HG03280 (cell line): ENCODE data around the gene CDK19.

Experiments
- ATAC-seq: cut with Tn5 transposase; IDR thresholded peaks from one replicate; pipeline ENCODE4 v1.9.1; 2021; ENCODE audit warnings: mild to moderate bottlenecking, moderate library complexity; ENCODE audit not compliant: unreplicated experiment

Gene CDK19

DNA sequence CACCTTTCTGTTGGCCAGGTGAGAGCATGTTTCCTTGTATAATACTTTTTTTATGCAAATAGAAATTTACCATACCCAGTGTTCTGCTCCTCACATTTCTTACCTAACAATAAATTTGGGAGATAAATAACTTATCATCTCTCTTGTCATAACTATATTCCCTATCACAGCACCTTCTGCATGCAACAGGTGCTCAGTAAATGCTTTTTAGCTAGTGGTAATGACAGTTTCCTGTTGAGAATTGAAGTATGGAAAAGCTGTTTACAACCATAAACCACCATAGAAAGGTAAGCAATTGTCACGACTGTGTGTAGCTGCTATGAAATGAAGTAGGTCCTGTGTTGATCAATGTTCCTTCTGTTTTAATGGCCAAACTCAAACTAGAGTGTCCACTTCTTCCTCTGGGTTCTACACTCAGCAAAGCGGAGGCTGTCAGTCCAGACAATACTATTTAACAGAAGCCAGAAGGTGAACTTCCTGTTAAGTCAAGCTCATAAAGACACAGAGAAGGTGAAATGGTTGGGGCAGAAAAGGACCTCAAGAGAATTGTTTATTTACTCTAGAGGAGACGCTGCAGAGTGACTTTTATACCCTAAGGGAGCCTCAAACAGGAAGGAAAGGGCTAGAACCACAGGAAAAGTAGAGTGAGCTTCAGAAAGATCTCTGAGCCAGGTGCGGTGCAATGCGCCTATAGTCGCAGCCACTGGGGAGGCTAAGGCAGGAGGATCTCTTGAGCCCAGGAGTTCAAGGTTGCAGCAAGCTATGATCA, 254.8 kb downstream of the CDK19 start:
- ATAC-seq = no peak
